ENCODE data around the gene TMEM128. TPM values are rescaled to one million over a fixed set of nuclear protein-coding genes. Genes with fewer than 3 reads are reported as not detected.

Gene TMEM128
- polyA plus RNA-seq, 1 of the 3 experiments (the other 2 are of a cell fraction), result 33.7 TPM

DNA sequence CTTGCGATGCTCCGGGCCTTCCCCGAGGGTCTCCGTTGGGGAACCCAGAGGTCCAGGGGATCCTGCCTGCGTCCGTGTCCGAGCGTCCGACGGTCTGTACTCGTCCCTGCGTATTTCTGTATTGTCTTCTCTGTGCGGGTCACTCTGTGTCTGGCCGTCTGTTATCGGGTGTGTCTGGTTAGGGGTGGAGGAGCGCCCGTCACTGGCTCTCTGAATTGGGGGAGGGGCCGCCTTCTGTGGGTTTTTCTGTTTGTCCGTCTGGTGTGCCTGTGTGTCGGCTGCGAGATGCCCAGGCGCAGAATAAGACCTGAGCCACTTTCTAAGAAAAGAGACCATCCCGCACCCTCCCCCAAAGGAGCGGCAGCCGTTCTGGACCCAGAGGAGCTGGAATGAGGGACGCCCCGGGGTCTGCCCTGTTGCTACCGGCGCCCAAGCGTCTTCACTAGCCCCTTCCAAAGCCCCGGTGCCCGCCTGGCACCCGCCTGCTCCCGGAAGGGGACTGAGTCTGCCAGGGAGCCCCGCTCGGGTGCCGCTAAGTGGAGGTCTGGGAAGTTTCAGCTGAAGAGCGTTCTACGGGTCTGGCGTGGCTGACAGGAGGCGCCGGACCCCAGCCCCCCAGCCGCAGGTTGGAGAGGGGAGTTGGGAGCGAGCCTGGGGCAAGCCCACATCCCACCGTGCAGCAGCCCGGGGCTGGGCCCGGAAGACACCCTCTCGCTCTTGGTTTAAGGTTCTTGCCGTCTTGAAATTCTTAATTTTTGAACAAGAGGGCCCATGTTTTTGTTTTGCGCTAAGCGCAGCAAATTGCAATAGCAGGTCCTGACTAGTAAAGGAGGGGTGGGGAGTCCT, 20.3 kb downstream of the TMEM128 start:
- H4K20me1 ChIP-seq (ENCODE audit: insufficient read depth), result no peaks in the 10 kb centered on the region
- TF ChIP-seq, protein P1, sequence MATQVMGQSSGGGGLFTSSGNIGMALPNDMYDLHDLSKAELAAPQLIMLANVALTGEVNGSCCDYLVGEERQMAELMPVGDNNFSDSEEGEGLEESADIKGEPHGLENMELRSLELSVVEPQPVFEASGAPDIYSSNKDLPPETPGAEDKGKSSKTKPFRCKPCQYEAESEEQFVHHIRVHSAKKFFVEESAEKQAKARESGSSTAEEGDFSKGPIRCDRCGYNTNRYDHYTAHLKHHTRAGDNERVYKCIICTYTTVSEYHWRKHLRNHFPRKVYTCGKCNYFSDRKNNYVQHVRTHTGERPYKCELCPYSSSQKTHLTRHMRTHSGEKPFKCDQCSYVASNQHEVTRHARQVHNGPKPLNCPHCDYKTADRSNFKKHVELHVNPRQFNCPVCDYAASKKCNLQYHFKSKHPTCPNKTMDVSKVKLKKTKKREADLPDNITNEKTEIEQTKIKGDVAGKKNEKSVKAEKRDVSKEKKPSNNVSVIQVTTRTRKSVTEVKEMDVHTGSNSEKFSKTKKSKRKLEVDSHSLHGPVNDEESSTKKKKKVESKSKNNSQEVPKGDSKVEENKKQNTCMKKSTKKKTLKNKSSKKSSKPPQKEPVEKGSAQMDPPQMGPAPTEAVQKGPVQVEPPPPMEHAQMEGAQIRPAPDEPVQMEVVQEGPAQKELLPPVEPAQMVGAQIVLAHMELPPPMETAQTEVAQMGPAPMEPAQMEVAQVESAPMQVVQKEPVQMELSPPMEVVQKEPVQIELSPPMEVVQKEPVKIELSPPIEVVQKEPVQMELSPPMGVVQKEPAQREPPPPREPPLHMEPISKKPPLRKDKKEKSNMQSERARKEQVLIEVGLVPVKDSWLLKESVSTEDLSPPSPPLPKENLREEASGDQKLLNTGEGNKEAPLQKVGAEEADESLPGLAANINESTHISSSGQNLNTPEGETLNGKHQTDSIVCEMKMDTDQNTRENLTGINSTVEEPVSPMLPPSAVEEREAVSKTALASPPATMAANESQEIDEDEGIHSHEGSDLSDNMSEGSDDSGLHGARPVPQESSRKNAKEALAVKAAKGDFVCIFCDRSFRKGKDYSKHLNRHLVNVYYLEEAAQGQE (IDR thresholded peaks at IDR 0.05; ENCODE audit: low read depth, low read length), result no peak
- TF ChIP-seq NFIC (IDR thresholded peaks at IDR 0.05; ENCODE audit: borderline replicate concordance), result no peak
- TF ChIP-seq, protein P2, sequence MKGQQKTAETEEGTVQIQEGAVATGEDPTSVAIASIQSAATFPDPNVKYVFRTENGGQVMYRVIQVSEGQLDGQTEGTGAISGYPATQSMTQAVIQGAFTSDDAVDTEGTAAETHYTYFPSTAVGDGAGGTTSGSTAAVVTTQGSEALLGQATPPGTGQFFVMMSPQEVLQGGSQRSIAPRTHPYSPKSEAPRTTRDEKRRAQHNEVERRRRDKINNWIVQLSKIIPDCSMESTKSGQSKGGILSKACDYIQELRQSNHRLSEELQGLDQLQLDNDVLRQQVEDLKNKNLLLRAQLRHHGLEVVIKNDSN (IDR thresholded peaks at IDR 0.05; ENCODE audit: borderline replicate concordance, low read depth), result no peak
- no peak overlapping the region for H3K9ac ChIP-seq
- H3K27ac ChIP-seq (ENCODE audit: low read depth in 2 of 2, low read length in 1 of 2), result no peak overlapping the region
- DNase-seq, result peak; percentile 61
- no peaks in the 10 kb centered on the region for H3K79me2 ChIP-seq (ENCODE audit: insufficient read depth)
- ChIA-PET CTCF (no interaction called here), POLR2A (no interaction called here)
- no peaks in the 10 kb centered on the region for H3K36me3 ChIP-seq (replicated peaks in 1 of 2; ENCODE audit: control insufficient read depth in 1 of 2, insufficient read depth in 2 of 2, low read length in 1 of 2)
- no peak overlapping the region for H3K4me3 ChIP-seq (ENCODE audit: low read depth in 2 of 2, low read length in 1 of 2)
- no peaks in the 10 kb centered on the region for H3K9me2 ChIP-seq
- H3K9me3 ChIP-seq, result no peaks in the 10 kb centered on the region
- H3K4me1 ChIP-seq (ENCODE audit: control insufficient read depth in 1 of 2, insufficient read depth in 2 of 2, low read depth in 1 of 2, low read length in 1 of 2), result no peaks in the 10 kb centered on the region
- H3F3A ChIP-seq (replicated peaks; ENCODE audit: insufficient read depth), result no peaks in the 10 kb centered on the region
- H3K27me3 ChIP-seq (ENCODE audit: insufficient read depth), result peaks cover 43% of the 10 kb centered on the region
- WGBS (ENCODE audit: low lambda C conversion rate), result 2% methylated on average over 13 of the region's 51 CpGs
- H3K4me2 ChIP-seq, result peak overlapping the region; percentile 7; the same call in 1 of the 2 replicates
- no peak overlapping the region for H2AFZ ChIP-seq (ENCODE audit: low read depth)

DNA sequence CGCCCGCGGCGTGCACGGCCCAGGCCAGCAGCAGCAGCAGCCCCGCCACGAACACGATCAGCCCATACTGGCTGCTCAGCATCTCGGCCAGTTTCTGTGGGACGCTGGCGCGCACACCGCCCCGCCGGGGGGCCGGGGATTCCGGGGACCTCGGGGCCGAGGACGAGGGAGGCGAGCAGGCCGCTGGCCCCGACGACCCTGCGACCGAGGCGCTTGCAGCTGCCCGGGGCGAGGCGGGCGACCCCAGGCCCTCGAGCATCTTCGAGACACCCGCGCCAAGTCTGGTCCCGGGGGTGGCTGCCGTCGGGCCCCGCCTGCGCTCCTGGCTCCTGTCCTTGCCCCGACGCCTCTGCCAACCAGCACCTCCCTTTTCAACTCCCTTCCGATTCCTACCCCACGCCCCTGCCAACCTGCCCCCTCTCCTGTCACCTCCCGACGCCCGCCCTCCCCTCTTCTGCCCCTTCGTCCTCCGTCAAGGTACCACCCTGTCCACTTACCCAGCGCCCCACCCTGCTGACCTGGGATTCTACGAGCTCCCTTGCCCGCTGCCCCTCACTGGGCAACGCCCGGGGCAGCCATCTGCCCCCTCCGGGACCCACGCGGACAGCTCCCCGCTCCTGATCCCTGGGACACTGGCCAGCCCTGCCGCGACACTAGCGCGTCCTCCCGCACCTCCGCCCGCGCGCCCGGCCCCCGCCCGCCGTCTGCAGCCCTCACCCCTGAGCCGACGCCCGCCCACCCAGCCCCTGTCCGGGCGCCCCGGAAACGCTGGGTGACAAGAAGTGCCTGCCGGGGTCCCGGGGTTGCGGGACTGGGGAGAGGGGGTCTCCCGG, 21.2 kb downstream of the TMEM128 start, which contains the start of gene OTOP1:
TSS of gene OTOP1 (minus strand) at position 324 of the 833 bp plus-strand sequence. CDS start at position 259, 65 bp downstream.
- ChIA-PET CTCF (no interaction called here), POLR2A (no interaction called here)
- Histone ChIP-seq H3K4me2 (peak within 1 kb of the TSS; percentile 7; the same call in 1 of the 2 replicates), H2AFZ (ENCODE audit: low read depth) (no peak within 1 kb of the TSS), H3K4me1 (ENCODE audit: control insufficient read depth in 1 of 2, insufficient read depth in 2 of 2, low read depth in 1 of 2, low read length in 1 of 2) (no peaks in the 10 kb centered on the region), H3K79me2 (ENCODE audit: insufficient read depth) (no peaks in the 10 kb centered on the region), H3K27ac (ENCODE audit: low read depth in 2 of 2, low read length in 1 of 2) (no peak within 1 kb of the TSS), H3K9ac (no peak within 1 kb of the TSS), H3K36me3 (replicated peaks in 1 of 2; ENCODE audit: control insufficient read depth in 1 of 2, insufficient read depth in 2 of 2, low read length in 1 of 2) (no peaks in the 10 kb centered on the region), H3F3A (replicated peaks; ENCODE audit: insufficient read depth) (no peaks in the 10 kb centered on the region), H3K9me3 (no peaks in the 10 kb centered on the region), H3K9me2 (no peaks in the 10 kb centered on the region), H3K4me3 (ENCODE audit: low read depth in 2 of 2, low read length in 1 of 2) (no peak within 1 kb of the TSS), H3K27me3 (ENCODE audit: insufficient read depth) (peaks cover 48% of the 10 kb centered on the region), H4K20me1 (ENCODE audit: insufficient read depth) (no peaks in the 10 kb centered on the region)
- peak; percentile 49 for DNase-seq
- WGBS (ENCODE audit: low lambda C conversion rate), result 4% methylated on average over 22 of the region's 82 CpGs
- TF ChIP-seq FOXJ3 (CRISPR knock-in tag; IDR thresholded peaks at IDR 0.05), result no peak
- TF ChIP-seq, protein P3, sequence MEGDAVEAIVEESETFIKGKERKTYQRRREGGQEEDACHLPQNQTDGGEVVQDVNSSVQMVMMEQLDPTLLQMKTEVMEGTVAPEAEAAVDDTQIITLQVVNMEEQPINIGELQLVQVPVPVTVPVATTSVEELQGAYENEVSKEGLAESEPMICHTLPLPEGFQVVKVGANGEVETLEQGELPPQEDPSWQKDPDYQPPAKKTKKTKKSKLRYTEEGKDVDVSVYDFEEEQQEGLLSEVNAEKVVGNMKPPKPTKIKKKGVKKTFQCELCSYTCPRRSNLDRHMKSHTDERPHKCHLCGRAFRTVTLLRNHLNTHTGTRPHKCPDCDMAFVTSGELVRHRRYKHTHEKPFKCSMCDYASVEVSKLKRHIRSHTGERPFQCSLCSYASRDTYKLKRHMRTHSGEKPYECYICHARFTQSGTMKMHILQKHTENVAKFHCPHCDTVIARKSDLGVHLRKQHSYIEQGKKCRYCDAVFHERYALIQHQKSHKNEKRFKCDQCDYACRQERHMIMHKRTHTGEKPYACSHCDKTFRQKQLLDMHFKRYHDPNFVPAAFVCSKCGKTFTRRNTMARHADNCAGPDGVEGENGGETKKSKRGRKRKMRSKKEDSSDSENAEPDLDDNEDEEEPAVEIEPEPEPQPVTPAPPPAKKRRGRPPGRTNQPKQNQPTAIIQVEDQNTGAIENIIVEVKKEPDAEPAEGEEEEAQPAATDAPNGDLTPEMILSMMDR (IDR thresholded peaks at IDR 0.05), result no peak
- no peak for TF ChIP-seq JUND (IDR thresholded peaks at IDR 0.05)
- TF ChIP-seq, protein P1 (IDR thresholded peaks at IDR 0.05; ENCODE audit: low read depth, low read length), result no peak
- TF ChIP-seq RCOR1 (IDR thresholded peaks at IDR 0.05; ENCODE audit: low read length), result no peak
- TF ChIP-seq NFIC (IDR thresholded peaks at IDR 0.05; ENCODE audit: borderline replicate concordance), result no peak

All from SK-N-SH (cell line).